Measurements from ENCODE around the gene BCORL1. TPM values are rescaled to one million over a fixed set of nuclear protein-coding genes. Genes with fewer than 3 reads are reported as not detected.

Gene BCORL1
- total and polyA plus RNA-seq, 2 experiments from 2014 or later, result 3.4 to 9.2 TPM

DNA sequence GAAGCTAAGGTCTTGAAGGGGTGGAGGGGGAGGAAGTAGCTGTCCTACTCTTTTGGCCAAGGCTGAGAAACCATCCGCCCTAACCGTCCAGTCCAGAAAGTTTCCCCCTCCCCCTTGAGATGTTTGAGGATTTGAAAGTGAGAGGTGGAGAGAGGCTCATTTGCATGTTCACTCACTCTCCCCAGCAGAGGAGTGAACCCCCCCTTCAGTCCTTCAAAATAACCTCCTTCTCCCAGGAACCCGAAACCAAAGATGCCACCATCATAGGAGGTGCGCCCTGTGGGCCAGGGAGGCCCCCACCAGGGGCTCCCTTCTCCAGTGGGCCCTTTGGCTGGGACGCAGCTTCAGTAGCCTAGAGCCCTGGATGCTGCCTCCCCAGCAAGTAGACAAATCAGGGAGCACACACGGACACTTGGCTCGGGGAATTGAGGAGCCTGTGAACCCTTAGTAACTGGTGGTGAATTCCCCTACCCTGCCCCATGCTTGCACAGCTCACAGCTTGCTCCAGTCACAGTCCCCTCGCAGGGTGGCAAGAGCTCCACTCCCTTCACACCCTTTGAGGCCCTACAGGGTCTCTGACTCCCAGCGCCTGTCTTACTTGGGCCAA is 102.3 kb downstream of the BCORL1 start:
- no peak overlapping the region for H3K27ac ChIP-seq

GRCh38 chrX:130085551-130086446 is 103.4 kb downstream of the BCORL1 start:
- Histone ChIP-seq H3K36me3 (replicated peaks; ENCODE audit: insufficient read depth, low read depth) (no peaks in the 10 kb centered on the region), H3K4me1 (ENCODE audit: insufficient read depth) (peaks cover 4% of the 10 kb centered on the region), H3K9me2 (replicated peaks; ENCODE audit: insufficient read depth) (no peaks in the 10 kb centered on the region), H3K4me3 (no peak overlapping the region), H3K27me3 (no peaks in the 10 kb centered on the region), H2AFZ (no peak overlapping the region), H4K20me1 (ENCODE audit: insufficient read depth, poor library complexity, severe bottlenecking) (no peaks in the 10 kb centered on the region), H3K79me2 (peaks cover 8% of the 10 kb centered on the region), H3K9me3 (ENCODE audit: low read depth) (no peaks in the 10 kb centered on the region), H3K4me2 (no peak overlapping the region), H3K27ac (no peak overlapping the region)
- TF ChIP-seq, protein P1, sequence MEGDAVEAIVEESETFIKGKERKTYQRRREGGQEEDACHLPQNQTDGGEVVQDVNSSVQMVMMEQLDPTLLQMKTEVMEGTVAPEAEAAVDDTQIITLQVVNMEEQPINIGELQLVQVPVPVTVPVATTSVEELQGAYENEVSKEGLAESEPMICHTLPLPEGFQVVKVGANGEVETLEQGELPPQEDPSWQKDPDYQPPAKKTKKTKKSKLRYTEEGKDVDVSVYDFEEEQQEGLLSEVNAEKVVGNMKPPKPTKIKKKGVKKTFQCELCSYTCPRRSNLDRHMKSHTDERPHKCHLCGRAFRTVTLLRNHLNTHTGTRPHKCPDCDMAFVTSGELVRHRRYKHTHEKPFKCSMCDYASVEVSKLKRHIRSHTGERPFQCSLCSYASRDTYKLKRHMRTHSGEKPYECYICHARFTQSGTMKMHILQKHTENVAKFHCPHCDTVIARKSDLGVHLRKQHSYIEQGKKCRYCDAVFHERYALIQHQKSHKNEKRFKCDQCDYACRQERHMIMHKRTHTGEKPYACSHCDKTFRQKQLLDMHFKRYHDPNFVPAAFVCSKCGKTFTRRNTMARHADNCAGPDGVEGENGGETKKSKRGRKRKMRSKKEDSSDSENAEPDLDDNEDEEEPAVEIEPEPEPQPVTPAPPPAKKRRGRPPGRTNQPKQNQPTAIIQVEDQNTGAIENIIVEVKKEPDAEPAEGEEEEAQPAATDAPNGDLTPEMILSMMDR (IDR thresholded peaks at IDR 0.05; ENCODE audit: poor library complexity), result no peak
- no peak for TF ChIP-seq EZH2 (IDR thresholded peaks at IDR 0.05; ENCODE audit: borderline replicate concordance)
- TF ChIP-seq EZH2phosphoT487 (IDR thresholded peaks at IDR 0.05; ENCODE audit: low read depth, severe bottlenecking, unreplicated experiment), result no peak
- WGBS (ENCODE audit: low lambda C conversion rate, missing lambda C conversion rate), result 77% methylated on average over 11 of the region's 11 CpGs
- no peak for DNase-seq (ENCODE audit: low spot score)

More for the DNA sequence above, 102.3 kb downstream of the BCORL1 start:
- Histone ChIP-seq H2AFZ (no peak overlapping the region), H3K79me2 (peaks cover 5% of the 10 kb centered on the region), H3K27me3 (no peaks in the 10 kb centered on the region), H3K9me2 (replicated peaks; ENCODE audit: insufficient read depth) (no peaks in the 10 kb centered on the region), H3K4me3 (no peak overlapping the region), H3K9me3 (ENCODE audit: low read depth) (no peaks in the 10 kb centered on the region), H3K4me2 (no peak overlapping the region), H4K20me1 (ENCODE audit: insufficient read depth, poor library complexity, severe bottlenecking) (no peaks in the 10 kb centered on the region), H3K4me1 (ENCODE audit: insufficient read depth) (peaks cover 4% of the 10 kb centered on the region), H3K36me3 (replicated peaks; ENCODE audit: insufficient read depth, low read depth) (no peaks in the 10 kb centered on the region)
- no peak for TF ChIP-seq EZH2 (IDR thresholded peaks at IDR 0.05; ENCODE audit: borderline replicate concordance)
- no peak for TF ChIP-seq EZH2phosphoT487 (IDR thresholded peaks at IDR 0.05; ENCODE audit: low read depth, severe bottlenecking, unreplicated experiment)
- TF ChIP-seq, protein P1 (IDR thresholded peaks at IDR 0.05; ENCODE audit: poor library complexity), result no peak
- WGBS (ENCODE audit: low lambda C conversion rate, missing lambda C conversion rate), result 80% methylated on average over 9 of the region's 9 CpGs
- DNase-seq (ENCODE audit: low spot score), result no peak

DNA sequence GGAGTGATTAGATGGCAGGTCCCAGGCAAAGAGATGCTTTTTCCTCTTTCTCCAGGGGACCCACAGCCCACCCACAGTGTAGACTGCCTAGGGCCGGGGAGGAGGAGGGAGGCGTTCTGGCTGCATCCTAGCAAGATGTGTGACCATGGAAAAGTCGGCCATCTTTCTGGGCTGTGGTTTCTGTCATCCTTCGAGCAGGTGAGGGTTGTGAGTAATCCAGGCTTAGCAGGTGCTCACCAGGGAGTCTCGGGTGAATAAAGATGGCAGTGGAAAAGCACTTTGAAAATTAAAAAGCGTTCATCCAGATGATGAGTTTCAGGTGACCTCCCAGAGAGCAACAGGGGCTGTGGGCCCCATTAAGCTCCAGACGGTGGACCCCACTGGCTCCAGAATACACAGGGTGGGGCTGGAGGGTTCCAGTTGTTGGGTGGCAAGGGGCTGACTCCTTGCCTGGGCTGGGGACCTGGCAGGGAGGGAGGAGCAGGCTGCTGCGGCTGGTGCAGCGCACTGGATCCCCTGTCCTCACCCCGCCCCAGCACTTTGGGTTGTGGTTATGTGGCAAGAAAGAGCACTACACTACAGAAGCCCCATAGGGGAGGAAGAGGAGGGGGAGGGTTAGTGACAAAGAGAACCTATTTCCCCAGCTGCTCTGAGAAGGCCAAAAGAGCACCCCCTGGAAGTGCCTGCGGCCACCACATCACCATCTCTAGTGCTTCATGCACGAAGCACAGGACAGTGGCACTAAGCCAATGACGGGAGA is 104.2 kb downstream of the BCORL1 start:
- no peak overlapping the region for H2AFZ ChIP-seq
- no peak overlapping the region for H3K4me2 ChIP-seq
- DNase-seq (ENCODE audit: low spot score), result no peak
- no peak overlapping the region for H3K4me3 ChIP-seq
- H3K9me3 ChIP-seq (ENCODE audit: low read depth), result no peaks in the 10 kb centered on the region
- TF ChIP-seq EZH2phosphoT487 (IDR thresholded peaks at IDR 0.05; ENCODE audit: low read depth, severe bottlenecking, unreplicated experiment) (no peak), EZH2 (IDR thresholded peaks at IDR 0.05; ENCODE audit: borderline replicate concordance) (no peak)
- TF ChIP-seq, protein P1 (IDR thresholded peaks at IDR 0.05; ENCODE audit: poor library complexity), result no peak
- no peak overlapping the region for H3K27ac ChIP-seq
- H3K79me2 ChIP-seq, result peaks cover 8% of the 10 kb centered on the region
- H4K20me1 ChIP-seq (ENCODE audit: insufficient read depth, poor library complexity, severe bottlenecking), result peaks cover 3% of the 10 kb centered on the region
- peaks cover 4% of the 10 kb centered on the region for H3K4me1 ChIP-seq (ENCODE audit: insufficient read depth)
- H3K27me3 ChIP-seq, result no peaks in the 10 kb centered on the region
- no peaks in the 10 kb centered on the region for H3K9me2 ChIP-seq (replicated peaks; ENCODE audit: insufficient read depth)
- 71% methylated on average over 13 of the region's 13 CpGs for WGBS (ENCODE audit: low lambda C conversion rate, missing lambda C conversion rate)
- no peaks in the 10 kb centered on the region for H3K36me3 ChIP-seq (replicated peaks; ENCODE audit: insufficient read depth, low read depth)

All from hepatocyte (in vitro differentiated cells).